Activated CD8-positive, alpha-beta memory T cell treated with anti-CD3 and anti-CD28 coated beads for 1 hour (primary cell): ENCODE data around the gene CARD6.
"Not testable (repeated sequence)": the region's sequence is repeated elsewhere in the genome, so short reads cannot be mapped to it uniquely, and the experiment has no call there.

Experiments used
- DNase-seq, 2 donors: peaks; one replicate each; pipeline ENCODE4 v3.0.0-alpha.2; 2020; ENCODE audit warnings: low read depth in 1 of 2; ENCODE audit errors: extremely low read depth in 1 of 2

Gene CARD6

GRCh38 chr5:40828690-40829661 lies 12.2 kb upstream of the CARD6 start:
- no peak for DNase-seq

DNA sequence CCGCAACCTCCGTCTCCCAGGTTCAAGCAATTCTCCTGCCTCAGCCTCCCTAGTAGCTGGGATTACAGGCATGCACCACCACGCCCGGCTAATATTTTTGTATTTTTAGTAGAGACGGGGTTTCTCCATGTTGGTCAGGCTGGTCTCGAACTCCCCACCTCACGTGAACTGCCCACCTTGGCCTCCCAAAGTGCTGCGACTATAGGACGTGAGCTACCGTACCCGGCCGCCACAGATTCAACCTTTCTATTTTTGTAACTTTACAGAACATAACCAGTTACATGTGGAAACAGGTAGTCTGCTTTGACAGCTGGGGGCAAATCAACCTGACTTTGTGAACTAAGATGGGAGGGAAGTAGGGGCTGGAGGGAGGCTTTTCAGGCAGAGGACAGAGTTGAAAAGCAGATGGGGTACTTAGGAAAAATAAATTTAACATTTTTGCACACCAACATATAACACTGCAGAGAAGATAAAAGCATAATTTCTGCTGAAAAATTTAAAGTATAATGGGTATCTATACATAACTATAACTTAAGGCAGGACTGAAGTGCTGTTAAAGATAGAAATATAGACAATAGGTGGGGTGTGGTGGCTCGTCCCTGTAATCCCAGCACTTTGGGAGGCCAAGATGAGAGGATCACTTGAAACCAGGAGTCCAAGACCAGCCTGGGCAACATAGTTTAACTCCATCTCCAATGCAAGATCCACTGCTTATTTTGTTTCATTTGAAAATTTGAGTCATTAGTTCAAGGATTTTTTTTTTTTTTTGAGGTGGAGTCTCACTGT lies 11.2 kb upstream of the CARD6 start:
- DNase-seq: no peak

DNA sequence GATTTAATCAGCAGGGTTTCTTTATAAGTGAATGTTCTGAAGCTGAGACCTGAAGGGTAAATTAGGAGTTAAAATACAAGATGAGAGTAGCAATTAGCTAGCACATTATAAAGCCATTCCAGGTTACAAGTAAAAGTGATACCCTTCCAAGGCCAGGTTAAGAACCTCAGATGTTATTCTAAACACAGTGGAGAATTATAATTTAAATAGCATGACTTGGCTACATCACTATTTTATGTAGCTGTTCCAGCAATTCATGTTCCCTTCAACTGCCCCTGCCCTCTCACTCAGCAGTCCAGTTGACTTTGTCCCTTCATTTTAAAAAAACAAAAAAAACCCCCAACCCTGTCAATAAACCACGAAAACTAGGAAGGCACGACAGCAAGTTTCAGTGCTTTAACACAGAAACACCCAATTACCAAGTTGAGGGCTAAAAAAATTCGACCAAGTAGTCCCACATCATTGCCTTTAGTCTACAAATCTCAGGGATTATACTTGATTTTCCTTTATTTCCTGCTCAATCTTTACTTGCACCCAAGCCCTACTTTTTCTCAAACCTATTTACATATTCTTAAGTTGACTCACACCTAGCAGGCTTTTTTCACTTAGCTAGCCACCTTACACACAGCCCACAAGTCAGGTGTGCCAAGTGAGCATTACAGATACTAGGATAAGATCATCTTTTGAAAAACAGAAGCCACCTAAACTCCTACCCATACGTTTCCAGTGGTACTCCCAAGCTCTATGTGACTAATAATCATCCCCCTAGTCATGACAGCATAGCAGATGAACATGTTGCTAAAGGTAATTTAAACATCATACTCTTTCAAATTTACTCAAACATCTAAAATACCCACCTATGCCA lies 9.6 kb upstream of the CARD6 start:
- no peak for DNase-seq

- DNase-seq: no peak
These were observed 8.8 kb upstream of the CARD6 start for GRCh38 chr5:40832345-40832744.

DNA sequence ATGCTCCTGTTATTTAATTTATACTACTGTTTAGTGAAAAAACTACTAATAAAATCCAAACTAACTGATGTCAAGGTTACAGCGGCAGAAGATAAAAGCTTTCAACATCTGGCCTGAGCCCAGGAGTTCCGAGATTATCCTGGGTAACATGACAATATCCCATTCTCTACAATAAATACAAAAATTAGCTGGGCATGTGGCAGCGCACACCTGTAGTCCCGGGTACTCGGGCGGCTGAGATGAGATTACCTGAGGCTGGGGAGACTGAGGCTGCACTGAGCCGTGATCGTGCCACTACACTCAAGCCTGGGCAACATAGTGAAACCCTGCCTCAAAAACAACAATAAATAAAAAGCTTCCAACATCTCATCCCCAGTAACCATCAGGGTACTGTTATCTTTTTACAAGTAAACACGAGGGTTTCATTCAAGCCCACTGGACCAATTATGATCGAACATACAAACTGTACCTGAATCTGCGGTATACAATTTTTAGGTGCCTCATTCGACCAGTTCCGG lies 7.4 kb upstream of the CARD6 start:
- no peak for DNase-seq

DNA sequence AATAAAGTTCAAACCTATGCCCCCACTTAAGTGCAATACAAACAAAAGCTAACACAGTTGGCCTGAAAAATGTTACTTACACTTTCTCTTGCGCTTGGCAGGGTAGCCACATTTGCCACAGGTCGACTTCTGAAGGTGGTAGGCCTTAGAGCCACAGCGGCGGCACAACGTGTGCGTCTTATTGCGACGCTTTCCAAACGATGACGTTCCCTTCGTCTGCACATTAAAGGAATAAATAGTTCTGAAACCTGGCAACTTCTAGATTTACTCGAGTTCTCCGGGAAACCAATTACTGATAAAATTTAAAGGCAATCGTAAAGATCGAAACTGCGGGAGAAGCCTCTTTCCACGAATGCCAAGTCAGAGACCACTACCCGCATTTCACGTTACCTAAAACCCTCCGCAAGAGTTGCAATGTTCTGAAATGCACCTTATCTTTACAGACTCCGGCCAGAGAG lies 6.7 kb upstream of the CARD6 start:
- peak; percentile 32 to 37 for DNase-seq

DNA sequence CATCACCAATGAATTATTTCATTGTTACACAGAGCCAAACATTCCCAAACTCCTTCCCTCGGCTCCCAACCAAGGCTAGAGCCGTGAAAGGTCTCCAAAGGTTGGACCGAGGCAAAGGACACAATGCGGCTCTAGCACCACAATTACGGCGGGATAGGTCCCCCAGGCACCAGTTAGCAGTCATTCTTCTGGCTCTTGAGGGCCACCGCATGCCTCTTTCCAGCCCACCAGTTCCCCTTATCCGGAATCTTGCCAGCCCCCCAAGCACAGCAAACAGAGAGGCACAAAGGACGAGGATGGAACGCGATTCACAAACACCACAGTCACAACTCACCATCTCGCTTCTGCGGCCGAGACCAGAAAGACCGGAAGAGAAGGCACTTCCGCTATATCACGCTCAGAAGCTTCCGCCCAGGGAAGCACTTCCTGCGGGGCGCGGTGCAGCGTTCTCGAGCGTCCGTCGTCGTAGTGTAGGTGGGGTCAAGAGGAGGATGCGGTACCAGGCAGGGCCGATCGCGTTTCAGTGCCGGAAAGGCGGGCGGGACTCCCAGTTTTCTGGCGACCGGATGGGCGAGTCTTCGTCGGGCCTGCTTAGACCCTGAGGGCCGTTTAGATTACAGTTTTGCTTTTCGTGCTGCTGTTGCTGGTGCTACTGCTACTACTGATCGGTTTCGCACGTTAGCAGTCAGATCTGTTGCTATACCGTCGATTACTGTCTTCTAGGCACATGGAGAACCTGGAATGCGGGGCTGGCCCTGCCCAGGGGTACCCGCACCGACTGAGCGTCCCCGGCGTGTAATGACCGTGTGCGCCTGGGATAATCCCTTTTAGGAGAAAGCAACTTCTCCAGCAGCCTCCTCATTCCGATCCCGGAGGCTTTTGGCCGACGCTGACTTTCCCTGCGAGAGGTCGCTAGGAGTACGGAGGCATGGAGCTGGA lies 6.0 kb upstream of the CARD6 start, which contains the start of gene RPL37:
TSS of gene RPL37 (minus strand) at position 374 of the 939 bp plus-strand sequence. CDS start at position 337, 37 bp downstream.
- peak; percentile 74 to 78 for DNase-seq

- no peak for DNase-seq
These were observed 3.1 kb upstream of the CARD6 start for GRCh38 chr5:40838086-40838485.

DNA sequence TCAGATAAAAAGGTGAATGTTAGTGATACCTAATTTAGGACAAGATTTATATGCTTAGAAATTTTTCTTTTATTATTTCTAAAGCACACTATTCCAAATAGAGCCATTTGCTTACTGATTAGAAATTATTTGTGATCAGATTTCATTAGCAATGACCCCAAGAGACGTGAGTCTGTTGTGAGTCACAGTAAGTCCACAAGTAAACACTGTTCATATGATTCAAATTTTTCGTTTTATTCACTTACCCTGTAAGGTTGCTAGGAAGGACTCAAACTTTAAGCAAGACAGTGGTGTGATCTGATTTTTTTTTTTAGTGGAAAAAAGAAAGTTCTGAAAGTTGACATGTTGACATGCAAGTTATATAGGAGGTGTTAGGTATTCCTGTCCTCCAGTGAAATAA lies 1.2 kb downstream of the CARD6 start:
- DNase-seq: no peak

GRCh38 chr5:40844565-40844964 lies 3.4 kb downstream of the CARD6 start:
- no peak for DNase-seq

DNA sequence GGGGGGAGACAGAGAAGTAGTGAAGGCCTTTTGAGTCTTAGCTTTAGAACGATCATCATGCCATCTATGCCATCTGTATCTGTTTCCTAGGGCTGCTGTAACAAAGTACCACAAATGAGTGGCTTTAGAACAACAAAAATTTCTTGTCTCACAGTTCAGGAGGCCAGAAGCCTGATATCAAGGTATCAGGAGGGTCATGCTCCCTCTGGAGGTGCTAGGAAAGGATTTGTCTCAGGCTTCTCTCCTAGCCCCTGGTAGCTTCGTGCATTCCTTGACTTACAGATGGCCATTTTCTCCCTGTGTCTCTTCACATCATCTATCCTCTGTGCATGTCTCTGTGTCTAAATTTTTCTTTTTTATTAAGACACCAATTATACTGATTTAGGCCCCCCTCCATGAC lies 5.2 kb downstream of the CARD6 start:
- DNase-seq: no peak

- DNase-seq: no peak
These were observed 6.4 kb downstream of the CARD6 start for GRCh38 chr5:40847525-40847924.

- no peak for DNase-seq
These were observed 12.5 kb downstream of the CARD6 start for GRCh38 chr5:40853632-40854192.

DNA sequence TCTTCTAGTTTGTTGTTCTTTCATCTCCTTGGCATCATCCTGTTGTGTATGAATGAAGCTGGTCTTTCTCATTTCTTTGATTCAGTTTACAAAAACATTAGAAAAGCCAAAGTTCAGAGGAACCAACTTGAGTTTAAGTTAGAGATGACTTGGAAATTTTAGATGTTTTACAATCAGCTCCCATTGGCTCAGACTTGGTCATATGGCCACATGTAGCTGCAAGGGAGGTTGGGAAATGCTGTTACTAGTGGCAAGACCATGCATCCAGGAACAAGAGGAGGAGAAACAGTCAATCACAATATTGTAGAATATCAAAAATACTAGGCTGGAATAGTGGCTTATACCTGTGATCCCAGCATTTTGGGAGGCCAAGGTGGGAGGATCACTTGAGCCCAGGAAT lies 19.5 kb downstream of the CARD6 start:
- DNase-seq: no peak

GRCh38 chr5:40865004-40865403 lies 23.8 kb downstream of the CARD6 start:
- DNase-seq: not testable (repeated sequence)

DNA sequence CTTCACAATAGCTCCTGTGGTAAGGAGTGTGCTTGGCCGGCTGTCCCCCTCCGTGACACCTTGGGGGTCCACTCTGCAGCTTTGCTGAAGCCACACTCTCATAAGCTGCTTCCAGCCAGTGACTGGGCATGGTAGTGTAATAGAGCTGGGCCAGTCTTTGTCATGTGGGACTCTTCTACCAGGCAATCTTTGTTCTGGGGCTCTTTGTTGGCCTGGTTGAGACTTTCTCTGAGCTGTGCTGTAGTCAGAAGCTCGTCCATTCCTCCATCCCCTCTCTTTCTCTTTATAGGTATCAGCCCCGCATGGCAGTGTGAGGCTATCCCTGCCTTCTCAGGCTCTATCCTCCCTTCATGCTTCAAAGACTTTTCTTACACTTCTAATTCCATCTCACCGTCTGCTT lies 25.7 kb downstream of the CARD6 start:
- no peak for DNase-seq

GRCh38 chr5:40869384-40869783 lies 28.2 kb downstream of the CARD6 start:
- no peak for DNase-seq

GRCh38 chr5:40871177-40871576 lies 30.0 kb downstream of the CARD6 start:
- no peak for DNase-seq

GRCh38 chr5:40872253-40872652 lies 31.1 kb downstream of the CARD6 start:
- DNase-seq: not testable (repeated sequence)
